PC-3 (cell line): Measurements from ENCODE around the gene FOXO3. TPM values are rescaled to one million over a fixed set of nuclear protein-coding genes. Genes with fewer than 3 reads are reported as not detected.

Source experiments
- ATAC-seq: fragments of 200-7000 bp; cut with Tn5 transposase; 2 replicates; pipeline ENCODE4 v1.9.1; 2020; ENCODE audit warnings: mild to moderate bottlenecking, moderate library complexity
- BruUV-seq: library from RNA; stranded (reverse); fragments of 400-500 nt; replicated peaks from 2 replicates; lab custom pipeline; 2021; lab: Mats Ljungman, UMichigan
- CTCF ChIA-PET: fragments of 300-600 bp; sonication (Branson Sonifier 250); formaldehyde crosslinking; loops from one replicate; lab custom pipeline; 2022; ENCODE audit warnings: antibody characterized with exemption; lab: Charles Lee
- POLR2A ChIA-PET: fragments of 300-600 bp; sonication (Branson Sonifier 250); formaldehyde crosslinking; loops from one replicate; lab custom pipeline; 2022; ENCODE audit warnings: antibody characterized with exemption; ENCODE audit not compliant: unreplicated experiment; lab: Charles Lee
- DNase-seq: peaks from one replicate; pipeline ENCODE4 v3.0.0-alpha.2; 2015
- H2AFZ ChIP-seq: fragments of 300-600 bp; sonication (generic); 2 replicates; pipeline ENCODE4 v1.6.0; 2016; ENCODE audit warnings: antibody characterized with exemption, low read length
- H3F3A ChIP-seq: fragments of 300-600 bp; sonication (generic); one replicate; pipeline ENCODE4 v1.6.0; 2017; ENCODE audit warnings: antibody characterized with exemption, low read length, control low read depth, mild to moderate bottlenecking; ENCODE audit not compliant: unreplicated experiment
- H3K27ac ChIP-seq: fragments of 300-600 bp; sonication (generic); 2 replicates; pipeline ENCODE4 v1.5.1; 2016; ENCODE audit warnings: mild to moderate bottlenecking, low read length
- H3K27me3 ChIP-seq: fragments of 300-600 bp; sonication (generic); 2 replicates; pipeline ENCODE4 v1.6.1; 2016; ENCODE audit warnings: low read length, mixed read lengths
- H3K36me3 ChIP-seq: fragments of 300-600 bp; sonication (generic); 2 replicates; pipeline ENCODE4 v1.6.1; 2016; ENCODE audit warnings: low read depth, mixed run types, low read length, mixed read lengths
- H3K4me1 ChIP-seq: fragments of 300-600 bp; sonication (generic); 2 replicates; pipeline ENCODE4 v1.5.1; 2016; ENCODE audit warnings: low read length; ENCODE audit not compliant: insufficient read depth
- H3K4me2 ChIP-seq: fragments of 300-600 bp; sonication (generic); 2 replicates; pipeline ENCODE4 v1.6.0; 2016; ENCODE audit warnings: low read length
- H3K4me3 ChIP-seq: fragments of 300-600 bp; sonication (generic); 2 replicates; pipeline ENCODE4 v1.5.1; 2016; ENCODE audit warnings: mild to moderate bottlenecking, low read length, mixed read lengths
- H3K79me2 ChIP-seq: fragments of 300-600 bp; sonication (generic); 2 replicates; pipeline ENCODE4 v1.6.1; 2017; ENCODE audit warnings: low read length, mixed read lengths
- H3K9ac ChIP-seq: fragments of 300-600 bp; sonication (generic); 2 replicates; pipeline ENCODE4 v1.6.0; 2016; ENCODE audit warnings: mild to moderate bottlenecking, low read length
- H3K9me2 ChIP-seq: fragments of 300-600 bp; sonication (generic); replicated peaks from 2 replicates; pipeline ENCODE4 v1.6.1; 2016; ENCODE audit warnings: mixed run types, low read length, mixed read lengths
- H3K9me3 ChIP-seq: fragments of 300-600 bp; sonication (generic); 2 replicates; pipeline ENCODE4 v1.6.1; 2016; ENCODE audit warnings: low read length, mixed read lengths
- H4K20me1 ChIP-seq: fragments of 300-600 bp; sonication (generic); 2 replicates; pipeline ENCODE4 v1.6.1; 2016; ENCODE audit warnings: low read length, mixed read lengths
- CTCF ChIP-seq: fragments of 300-600 bp; sonication (generic); conservative IDR thresholded peaks from 2 replicates; pipeline ENCODE4 v1.5.1; 2017; ENCODE audit warnings: antibody characterized with exemption, low read depth, mild to moderate bottlenecking, low read length
- EZH2 ChIP-seq: fragments of 300-600 bp; sonication (generic); IDR thresholded peaks from one replicate; pipeline ENCODE4 v1.6.1; 2017; ENCODE audit warnings: antibody characterized with exemption, mild to moderate bottlenecking, low read length; ENCODE audit not compliant: unreplicated experiment
- EZH2phosphoT487 ChIP-seq: fragments of 300-600 bp; sonication (generic); IDR thresholded peaks from 2 replicates; pipeline ENCODE4 v1.6.1; 2018; ENCODE audit warnings: mild to moderate bottlenecking, antibody characterized with exemption, low read length, borderline replicate concordance
- intact Hi-C: fragments of 100-400 bp; cut with micrococcal nuclease; formaldehyde crosslinking; loops from 2 replicates; pipeline ENCODE4 v1.9.0; 2023
- total RNA-seq: library from RNA; depleted of rRNA; stranded (reverse); fragments of >200 nt; gene quantifications from 2 replicates; pipeline ENCODE4 v1.2.3, GENCODE V29; 2014

FOXO3 gene
- total RNA-seq, 1 experiment from 2014 or later = 12.8 TPM

- Histone ChIP-seq H3K9me2 (no peaks in the 10 kb centered on the region), H3K9ac (no peak overlapping the region), H3F3A (no peaks in the 10 kb centered on the region), H3K4me2 (no peak overlapping the region), H3K27me3 (no peaks in the 10 kb centered on the region), H3K79me2 (no peaks in the 10 kb centered on the region), H2AFZ (no peak overlapping the region), H4K20me1 (no peaks in the 10 kb centered on the region), H3K27ac (no peak overlapping the region), H3K4me3 (no peak overlapping the region), H3K4me1 (no peaks in the 10 kb centered on the region), H3K9me3 (no peaks in the 10 kb centered on the region), H3K36me3 (no peaks in the 10 kb centered on the region)
- ChIA-PET CTCF (no interaction called here), POLR2A (interaction anchor here (0.6 kb wide), 1 partner anchor 342 kb away, joined by 5 read pairs; no protein-coding TSS in a partner anchor)
- TF ChIP-seq EZH2phosphoT487 (no peak), CTCF (no peak), EZH2 (no peak)
- BruUV-seq = no TSS peak
- ATAC-seq (no peak), DNase-seq (no peak)
- intact Hi-C loops = no loop called here
Observed at GRCh38 chr6:108550256-108550655, 10.5 kb upstream of the FOXO3 start.

- no peak overlapping the region for H3K9ac ChIP-seq
- intact Hi-C loops = loop anchor here (5.0 kb wide), 2 partner anchors 182 to 517 kb away; no protein-coding TSS in a partner anchor
- no peaks in the 10 kb centered on the region for H3K36me3 ChIP-seq
- no peaks in the 10 kb centered on the region for H3K27me3 ChIP-seq
- BruUV-seq = no TSS peak
- H3K4me2 ChIP-seq = no peak overlapping the region
- no peaks in the 10 kb centered on the region for H3K9me3 ChIP-seq
- CTCF ChIA-PET = no interaction called here
- no peak for DNase-seq
- no peaks in the 10 kb centered on the region for H3F3A ChIP-seq
- no peaks in the 10 kb centered on the region for H3K9me2 ChIP-seq
- TF ChIP-seq EZH2 (no peak), EZH2phosphoT487 (no peak), CTCF (no peak)
- peaks cover 10% of the 10 kb centered on the region for H3K4me1 ChIP-seq
- H3K4me3 ChIP-seq = no peak overlapping the region
- H3K79me2 ChIP-seq = peaks cover 6% of the 10 kb centered on the region; the same call in 1 of the 2 replicates
- no peak overlapping the region for H2AFZ ChIP-seq
- no peak overlapping the region for H3K27ac ChIP-seq
- no peaks in the 10 kb centered on the region for H4K20me1 ChIP-seq
- POLR2A ChIA-PET = interaction anchor here (0.6 kb wide), 1 partner anchor 293 kb away, joined by 4 read pairs; the partner anchor contains the start of gene ARMC2
- no peak for ATAC-seq
Observed at GRCh38 chr6:108555399-108556052, 5.2 kb upstream of the FOXO3 start.

- Histone ChIP-seq H4K20me1 (no peaks in the 10 kb centered on the region), H3K9ac (no peak overlapping the region), H3K27me3 (no peaks in the 10 kb centered on the region), H3K36me3 (no peaks in the 10 kb centered on the region), H2AFZ (no peak overlapping the region), H3K4me3 (no peak overlapping the region), H3K9me3 (no peaks in the 10 kb centered on the region), H3K27ac (no peak overlapping the region), H3K4me2 (no peak overlapping the region), H3F3A (no peaks in the 10 kb centered on the region), H3K79me2 (peaks cover 11% of the 10 kb centered on the region; the same call in 1 of the 2 replicates), H3K4me1 (peaks cover 10% of the 10 kb centered on the region), H3K9me2 (no peaks in the 10 kb centered on the region)
- intact Hi-C loops = loop anchor here (5.0 kb wide), 2 partner anchors 181 to 516 kb away; no protein-coding TSS in a partner anchor
- BruUV-seq = no TSS peak
- CTCF ChIA-PET = no interaction called here
- DNase-seq = no peak
- POLR2A ChIA-PET = interaction anchor here (0.6 kb wide), 1 partner anchor 292 kb away, joined by 4 read pairs; the partner anchor contains the start of gene ARMC2
- no peak for ATAC-seq
- TF ChIP-seq CTCF = no peak
- TF ChIP-seq EZH2 = no peak
- TF ChIP-seq EZH2phosphoT487 = no peak
Observed at GRCh38 chr6:108556250-108556649, 4.5 kb upstream of the FOXO3 start.
